Raji (cell line): ENCODE results near the gene EPN3.

Source experiments
- POLR2A ChIP-seq: IDR thresholded peaks from 2 replicates; pipeline ENCODE4 v1.6.1; 2011; ENCODE audit warnings: low read depth, low read length, control low read depth; ENCODE audit not compliant: insufficient read depth

Gene EPN3

GRCh38 chr17:50532452-50533024, at the start of gene EPN3:
Gene EPN3 (plus strand): TSS chr17:50532735. CDS start chr17:50536557, 3,822 bp downstream.
- no peak for TF ChIP-seq POLR2A

DNA sequence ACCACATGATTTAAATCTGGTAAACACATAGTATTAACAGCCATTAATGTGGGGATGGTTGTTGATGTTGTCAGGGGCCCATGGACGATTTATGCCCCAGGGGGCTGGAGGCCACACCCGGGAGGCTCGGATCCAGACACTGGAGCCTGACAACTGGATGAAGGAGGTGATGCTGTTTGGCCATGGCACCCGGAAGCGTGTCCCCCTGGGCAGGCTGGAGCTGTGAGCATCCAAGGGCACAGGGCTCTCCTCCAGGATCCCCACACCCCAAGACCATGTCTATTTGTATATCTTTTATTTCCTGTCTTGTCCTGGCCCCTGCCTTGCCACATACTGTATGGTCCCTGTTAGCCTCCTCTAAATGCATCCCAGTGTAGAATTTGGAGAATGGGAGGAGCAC, 49.3 kb upstream of the EPN3 start:
- TF ChIP-seq POLR2A: no peak

DNA sequence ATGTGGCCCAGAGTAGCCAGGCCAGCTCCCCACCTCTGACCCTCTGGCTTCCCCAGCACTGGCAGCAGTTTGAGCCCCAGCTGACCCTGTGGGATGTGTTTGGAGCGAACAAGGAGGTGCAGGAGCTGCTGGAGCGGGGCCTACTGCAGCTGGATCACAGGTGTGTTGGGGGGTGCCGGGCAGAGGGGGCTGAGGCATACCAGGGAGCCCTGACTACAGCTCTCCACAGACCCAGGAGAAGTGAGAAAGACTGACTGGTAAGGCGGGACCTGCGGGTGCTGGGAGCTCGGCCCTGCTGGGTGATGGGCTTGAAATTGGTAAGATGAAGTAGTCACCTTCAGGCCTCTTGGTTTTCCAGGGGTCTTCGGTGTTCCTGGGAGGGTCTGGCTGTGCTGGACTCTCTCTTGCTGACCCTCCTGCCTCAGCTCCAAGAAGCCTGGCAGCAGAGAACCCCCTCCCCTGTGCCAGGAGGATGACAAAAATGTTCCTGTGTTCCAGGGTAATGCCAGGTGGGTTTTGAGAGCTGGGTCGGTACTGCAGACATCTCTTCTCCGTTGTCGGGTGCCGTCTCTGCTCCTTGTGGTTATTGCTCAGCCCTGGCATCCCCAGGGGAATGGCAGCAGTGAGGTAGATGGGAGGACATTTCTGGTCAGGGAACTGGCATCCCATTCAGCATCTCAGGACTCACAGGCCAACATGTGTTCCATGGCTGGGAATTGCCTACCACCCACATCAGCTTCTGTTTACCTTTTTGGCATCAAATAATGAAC, 48.0 kb upstream of the EPN3 start:
- no peak for TF ChIP-seq POLR2A

DNA sequence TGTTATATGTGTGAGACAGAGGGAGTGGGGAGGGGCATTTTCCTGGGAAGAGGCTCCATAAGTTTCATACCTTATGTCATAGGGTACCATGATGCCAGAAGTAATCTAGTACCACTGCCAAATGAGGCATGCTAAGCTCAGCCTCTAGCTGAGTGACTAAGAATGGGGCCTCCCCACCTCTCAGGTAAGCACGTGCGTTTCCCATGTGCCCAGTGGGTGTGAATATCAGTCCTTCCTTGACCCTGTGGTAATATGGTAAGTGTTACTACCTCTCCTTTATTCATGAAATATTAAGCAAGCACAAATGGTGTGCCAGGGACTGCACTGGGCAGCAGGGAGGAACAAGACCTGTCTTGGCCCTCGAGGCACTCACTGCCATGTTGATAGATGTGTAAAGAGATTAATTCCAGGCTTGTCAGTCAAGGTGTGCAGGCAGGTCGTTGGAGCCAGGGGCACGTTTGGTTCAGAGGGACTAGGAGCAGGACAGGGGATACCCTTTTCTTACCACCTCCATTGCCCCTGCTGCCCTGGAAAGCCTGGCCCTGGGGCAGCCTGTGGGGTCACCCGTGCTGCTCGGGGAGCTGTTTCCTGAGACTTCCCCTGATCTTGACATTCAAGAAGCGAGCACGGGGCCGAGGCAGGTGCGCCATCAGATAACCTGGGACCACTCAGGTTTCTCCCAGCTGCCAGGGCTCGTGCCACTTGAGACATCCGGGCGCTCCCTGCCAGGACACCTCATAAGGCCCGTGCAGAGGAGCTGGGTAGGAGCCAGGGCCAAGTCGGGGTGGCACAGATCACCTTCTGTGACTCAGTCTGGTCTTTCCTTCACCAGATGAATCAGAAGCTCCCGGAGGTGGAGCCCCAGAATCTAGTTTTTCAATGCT, 45.1 kb upstream of the EPN3 start:
- TF ChIP-seq POLR2A: no peak

GRCh38 chr17:50488880-50489279, 43.7 kb upstream of the EPN3 start:
- no peak for TF ChIP-seq POLR2A

DNA sequence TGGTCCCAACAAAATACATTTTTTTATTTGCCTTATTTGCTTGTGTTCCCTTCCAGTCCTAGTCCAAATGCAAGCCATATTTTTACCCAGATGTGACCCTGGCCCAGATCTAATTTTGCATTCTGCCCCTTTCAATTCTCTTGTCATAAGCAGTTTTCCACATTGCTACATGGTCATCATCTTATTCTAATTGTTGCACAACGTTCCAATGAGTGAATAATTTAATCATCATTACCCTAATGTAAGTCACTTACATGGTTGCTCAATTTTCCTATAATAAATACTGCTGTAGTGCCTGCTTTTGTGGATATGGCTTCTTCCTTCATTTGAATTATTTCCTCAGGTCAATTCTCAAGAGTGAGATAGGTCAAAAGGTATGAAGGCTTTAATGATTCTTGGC, 41.0 kb upstream of the EPN3 start:
- no peak for TF ChIP-seq POLR2A

- no peak for TF ChIP-seq POLR2A
Measured at GRCh38 chr17:50492214-50492613, 40.3 kb upstream of the EPN3 start.

DNA sequence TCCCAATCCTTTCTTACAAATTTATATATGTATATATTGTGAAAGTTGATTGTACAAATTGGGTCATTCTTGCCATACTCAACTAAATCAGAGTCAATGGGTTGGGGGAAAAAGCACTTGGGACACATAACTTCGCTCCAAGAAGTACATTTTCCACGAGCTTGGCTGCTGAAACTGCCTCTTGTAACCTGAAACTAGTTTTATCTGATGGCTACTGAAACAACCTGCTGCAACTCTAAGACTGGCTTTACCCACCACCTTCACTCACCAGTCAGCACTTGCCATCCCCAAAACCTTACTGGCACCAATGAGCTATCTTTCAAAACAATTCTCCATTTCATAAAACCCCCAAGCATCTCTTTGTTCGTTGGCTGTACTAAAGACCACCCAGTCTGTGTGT, 38.8 kb upstream of the EPN3 start:
- TF ChIP-seq POLR2A: no peak

DNA sequence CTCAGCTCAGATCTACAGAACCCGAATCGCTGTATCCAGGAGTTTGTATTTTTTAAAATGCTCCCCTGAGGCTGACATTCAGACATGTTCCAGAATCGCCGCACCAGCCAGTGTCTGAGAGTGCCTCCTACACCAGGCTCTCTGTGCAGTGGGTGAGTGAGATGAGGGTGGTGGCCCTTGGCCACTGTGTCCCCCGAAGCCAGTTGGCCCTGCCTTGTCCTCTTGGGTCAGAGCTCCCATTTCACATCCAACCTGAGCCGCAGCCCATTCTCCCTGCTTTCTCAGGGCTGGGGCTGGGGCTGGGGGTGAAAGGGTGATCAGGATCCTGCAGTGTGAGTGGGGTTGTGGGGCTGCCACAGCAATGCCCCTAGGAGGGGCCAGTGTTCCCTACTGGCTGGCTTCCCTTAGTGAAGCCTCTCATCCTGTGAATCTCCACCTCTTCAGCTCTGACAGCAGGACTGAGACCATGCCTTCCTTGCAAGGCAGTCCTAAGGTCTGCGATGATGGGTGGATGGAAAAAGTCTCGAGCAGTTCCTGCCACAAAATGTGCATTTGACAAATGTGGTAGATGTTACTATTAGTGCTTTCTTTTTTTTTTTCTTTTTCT, 37.2 kb upstream of the EPN3 start:
- no peak for TF ChIP-seq POLR2A

GRCh38 chr17:50495918-50496317, 36.6 kb upstream of the EPN3 start:
- TF ChIP-seq POLR2A: no peak

DNA sequence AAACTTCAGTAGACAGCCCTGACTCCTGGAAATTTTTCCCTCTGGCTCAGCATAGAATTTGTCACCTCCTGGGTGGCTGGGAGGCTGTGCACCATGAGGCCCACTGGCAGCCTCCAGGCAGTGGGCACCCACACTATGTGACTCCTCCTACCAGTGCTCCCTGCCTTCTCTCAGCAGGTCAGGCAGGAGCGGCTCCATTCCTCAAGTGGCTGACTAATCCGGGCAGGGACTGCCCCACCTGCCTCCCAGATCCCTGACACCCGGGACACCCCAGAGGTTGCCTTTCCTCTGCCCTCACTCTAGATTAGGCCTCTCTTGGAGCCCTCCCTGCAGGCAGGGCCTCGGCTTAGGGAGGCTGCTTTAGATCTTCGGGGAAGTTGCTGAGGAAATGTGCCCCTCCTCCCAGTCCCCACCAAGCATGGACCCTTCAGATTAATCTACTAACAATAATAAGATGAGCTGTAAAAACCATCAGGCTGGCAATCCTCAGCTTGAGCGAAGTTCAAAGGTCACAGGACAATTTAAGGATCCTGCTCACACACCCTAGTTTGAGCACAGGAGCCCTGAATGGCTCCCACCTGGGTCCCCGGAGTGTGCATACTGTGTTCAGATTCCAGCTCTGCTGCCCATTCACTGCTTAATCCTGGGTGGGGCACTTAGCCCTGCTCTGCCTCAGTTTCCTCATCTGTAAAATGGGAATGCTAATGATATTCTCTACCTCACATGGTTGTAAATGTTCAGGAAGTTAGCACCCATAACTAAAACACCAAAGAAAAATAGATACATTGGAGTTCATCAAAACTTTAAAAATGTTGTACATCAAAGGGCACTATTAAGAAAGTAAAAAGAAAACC, 34.3 kb upstream of the EPN3 start:
- no peak for TF ChIP-seq POLR2A

GRCh38 chr17:50499270-50499669, 33.3 kb upstream of the EPN3 start:
- TF ChIP-seq POLR2A: no peak

GRCh38 chr17:50499721-50500120, 32.8 kb upstream of the EPN3 start:
- TF ChIP-seq POLR2A: no peak

DNA sequence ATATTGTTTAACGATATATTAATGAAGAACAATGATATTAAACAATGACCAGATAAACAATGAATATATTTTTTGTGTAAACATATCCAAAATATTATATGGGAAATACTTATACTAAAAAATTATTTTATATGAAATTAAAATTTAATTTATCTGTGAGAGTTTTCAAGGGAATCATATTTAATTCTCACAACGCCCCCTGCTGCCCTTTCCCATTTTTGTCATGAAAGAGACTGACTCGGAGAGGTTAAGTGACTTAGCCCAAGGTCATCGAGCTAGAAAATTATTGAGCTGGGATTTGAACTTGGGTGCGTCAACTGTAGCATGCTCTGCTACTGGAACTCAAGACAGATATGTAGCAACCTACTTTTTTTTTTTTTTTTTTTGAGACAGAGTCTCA, 31.5 kb upstream of the EPN3 start:
- TF ChIP-seq POLR2A: no peak
